Measurements from ENCODE around the gene MSMO1.

MSMO1 gene

DNA sequence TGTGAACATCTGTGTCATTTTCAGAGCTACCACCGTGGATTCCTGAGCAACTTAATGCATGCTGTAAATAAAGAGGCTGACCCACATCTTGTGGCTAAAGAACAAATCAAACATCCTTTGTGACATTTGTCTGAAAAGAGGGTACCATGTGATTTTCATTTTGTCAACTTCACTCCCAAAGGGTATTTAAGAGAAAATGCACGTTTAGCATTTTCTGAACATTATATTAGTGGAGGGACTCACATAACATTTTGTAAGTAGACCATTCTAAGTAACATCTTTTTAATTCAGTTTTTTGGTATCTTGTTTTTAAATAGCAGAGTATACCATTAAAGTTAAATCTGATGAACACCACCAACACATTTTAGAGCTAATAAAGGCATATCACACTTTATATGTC lies 34.3 kb downstream of the MSMO1 start:
- no peak for DNase-seq

DNA sequence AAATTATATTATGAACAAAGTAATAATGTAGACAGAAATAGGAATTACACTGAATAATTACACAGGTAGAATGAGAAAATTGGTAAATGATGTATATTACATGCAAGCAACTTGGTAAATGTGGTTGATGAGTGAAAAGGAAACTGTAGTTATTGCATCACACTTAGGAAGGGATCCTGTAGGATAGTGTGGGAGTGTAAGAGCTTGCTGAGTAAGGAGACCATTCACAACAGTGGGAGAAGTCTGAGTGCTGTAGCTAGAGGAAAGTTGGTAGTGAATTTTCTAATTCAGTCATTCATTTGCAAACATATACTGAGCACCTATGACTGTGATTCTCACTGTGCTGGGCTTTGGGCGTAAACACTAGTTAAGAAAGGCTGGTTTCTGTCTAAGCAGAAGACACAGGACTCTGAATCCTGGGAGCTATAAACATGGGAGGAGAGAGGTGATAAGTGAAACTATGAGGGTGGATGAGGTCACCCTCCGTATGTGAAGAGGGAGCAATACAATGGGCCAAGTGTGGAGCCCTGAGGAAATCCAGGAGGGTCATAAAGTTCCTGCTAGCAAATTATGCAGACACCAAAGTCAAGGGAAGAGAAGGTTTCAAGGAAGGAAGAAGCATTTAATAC lies 37.1 kb downstream of the MSMO1 start:
- DNase-seq = no peak

DNA sequence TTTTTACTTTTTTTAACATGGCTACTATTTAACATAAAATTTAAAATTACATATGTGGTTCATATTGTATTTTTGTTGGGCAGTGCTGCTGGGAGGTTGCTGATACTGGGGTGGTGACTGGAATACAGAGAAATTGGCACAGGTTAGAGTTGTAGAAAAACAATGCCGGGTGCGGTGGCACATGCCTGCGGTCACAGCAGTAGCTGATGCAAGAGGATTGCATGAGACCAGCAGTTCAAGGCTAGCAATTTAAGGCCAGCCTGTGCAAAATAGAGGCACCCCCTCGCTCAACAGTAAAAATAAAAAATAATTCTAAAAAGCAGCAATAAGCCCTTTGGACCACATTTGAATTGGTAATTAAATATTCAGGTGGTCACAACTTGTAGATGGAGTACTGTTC lies 39.6 kb downstream of the MSMO1 start:
- no peak for DNase-seq

DNA sequence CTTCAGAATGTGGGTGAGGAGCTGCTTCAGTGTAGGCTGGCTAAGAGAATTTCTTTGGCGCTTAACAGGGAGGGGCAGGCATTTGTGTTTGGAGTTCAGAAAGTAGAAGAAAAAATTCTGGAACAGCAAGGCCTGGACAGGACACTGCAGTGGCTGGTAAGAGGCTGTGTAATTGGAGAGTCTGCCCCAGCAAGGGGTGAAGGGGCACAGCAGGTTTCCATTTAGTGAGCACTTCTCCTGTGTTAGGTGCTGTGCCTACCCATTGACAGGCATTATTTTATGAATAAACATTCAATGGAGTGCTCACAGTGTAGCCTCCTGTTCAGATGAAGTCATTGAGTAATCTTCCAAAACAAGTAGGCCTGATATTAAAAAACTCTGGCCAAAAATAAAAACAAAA lies 40.6 kb downstream of the MSMO1 start:
- DNase-seq = no peak

DNA sequence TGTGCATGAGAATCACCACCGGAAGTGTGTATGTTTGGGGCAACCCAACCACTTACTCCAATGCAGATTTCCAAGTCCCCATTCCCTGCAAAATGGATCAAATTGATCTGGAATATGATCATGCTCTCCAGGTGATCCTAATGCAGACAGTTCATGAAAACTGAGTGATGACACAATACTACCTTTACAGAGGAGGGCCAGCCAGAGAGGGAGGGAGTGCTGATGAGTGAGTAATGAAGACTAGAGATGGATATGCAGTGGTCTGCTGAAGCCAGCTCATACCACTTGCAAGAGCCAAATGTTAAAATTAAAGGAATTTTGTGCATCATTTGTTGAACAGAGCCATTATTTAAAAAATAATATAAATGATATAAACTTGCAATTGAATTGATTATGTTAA lies 41.1 kb downstream of the MSMO1 start:
- no peak for DNase-seq

DNA sequence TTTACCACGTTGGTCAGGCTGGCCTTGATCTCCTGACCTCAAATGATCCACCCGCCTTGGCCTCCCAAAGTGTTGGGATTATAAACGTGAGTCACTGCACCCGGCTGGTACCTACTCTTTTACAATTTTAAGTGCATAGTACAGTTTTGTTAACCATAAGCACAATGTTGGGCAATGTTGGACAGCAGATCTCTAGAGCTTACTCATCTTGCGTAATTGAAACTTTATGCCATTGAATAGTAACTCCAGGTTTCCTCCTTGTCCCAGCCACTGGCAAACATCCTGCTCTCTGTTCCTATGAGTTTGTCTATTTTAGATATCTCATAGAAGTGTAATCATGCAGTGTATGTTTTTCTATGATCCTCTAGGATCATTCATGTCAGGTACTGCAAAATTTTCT lies 42.1 kb downstream of the MSMO1 start:
- DNase-seq = no peak

DNA sequence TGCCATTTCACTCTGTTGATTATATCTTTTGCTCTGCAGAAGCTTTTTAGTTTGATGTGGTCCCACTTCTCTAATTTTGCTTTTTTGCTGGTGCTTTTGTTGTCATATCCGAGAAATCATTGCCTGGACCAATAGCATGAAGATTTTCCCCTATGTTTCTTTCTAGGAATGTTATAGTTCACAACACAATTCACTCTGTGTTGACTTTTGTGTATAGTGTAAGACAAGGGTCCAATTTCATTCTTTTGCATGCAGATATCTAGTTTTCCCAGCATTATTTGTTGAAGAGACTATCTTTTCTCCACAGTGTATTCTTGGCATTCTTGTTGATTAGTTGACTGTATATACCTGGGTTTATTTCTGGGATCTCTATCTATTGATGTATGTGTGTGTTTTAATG lies 43.1 kb downstream of the MSMO1 start:
- DNase-seq = no peak

DNA sequence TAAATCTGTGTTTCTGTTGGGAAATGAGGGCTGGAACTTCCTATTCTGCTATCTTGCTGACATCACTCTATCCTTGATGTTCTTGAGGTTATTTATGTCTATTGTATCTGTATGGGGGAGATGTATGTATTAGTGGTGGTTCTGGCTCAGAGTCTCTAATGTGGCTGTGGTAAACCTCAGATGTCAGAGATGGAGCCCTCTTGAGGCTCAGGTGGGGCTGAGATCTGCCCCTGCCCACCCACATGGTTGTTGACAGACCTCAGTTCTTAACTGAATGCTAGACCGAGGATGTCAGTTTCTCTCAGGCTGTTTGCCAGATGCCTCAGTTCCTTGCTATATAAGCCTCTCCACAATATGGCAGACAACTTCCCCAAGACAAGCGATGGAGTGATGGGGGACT lies 48.0 kb downstream of the MSMO1 start:
- DNase-seq = no peak

DNA sequence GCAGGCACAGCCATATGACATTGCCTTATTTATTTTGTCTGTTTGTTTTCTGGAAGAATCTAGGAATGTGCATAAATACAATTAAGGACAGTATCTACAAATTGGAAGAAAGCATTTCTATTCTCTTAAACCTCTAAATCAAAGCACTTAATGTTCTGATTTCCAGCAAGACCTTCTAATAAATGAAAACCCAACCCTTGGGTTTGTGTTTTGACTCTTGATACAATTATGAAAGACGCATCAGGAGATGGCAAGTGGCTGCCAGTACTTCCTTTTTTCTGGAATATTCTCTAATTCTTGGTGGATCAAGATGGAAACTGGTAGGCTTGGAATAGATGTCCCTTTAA lies 50.9 kb downstream of the MSMO1 start:
- DNase-seq = no peak

DNA sequence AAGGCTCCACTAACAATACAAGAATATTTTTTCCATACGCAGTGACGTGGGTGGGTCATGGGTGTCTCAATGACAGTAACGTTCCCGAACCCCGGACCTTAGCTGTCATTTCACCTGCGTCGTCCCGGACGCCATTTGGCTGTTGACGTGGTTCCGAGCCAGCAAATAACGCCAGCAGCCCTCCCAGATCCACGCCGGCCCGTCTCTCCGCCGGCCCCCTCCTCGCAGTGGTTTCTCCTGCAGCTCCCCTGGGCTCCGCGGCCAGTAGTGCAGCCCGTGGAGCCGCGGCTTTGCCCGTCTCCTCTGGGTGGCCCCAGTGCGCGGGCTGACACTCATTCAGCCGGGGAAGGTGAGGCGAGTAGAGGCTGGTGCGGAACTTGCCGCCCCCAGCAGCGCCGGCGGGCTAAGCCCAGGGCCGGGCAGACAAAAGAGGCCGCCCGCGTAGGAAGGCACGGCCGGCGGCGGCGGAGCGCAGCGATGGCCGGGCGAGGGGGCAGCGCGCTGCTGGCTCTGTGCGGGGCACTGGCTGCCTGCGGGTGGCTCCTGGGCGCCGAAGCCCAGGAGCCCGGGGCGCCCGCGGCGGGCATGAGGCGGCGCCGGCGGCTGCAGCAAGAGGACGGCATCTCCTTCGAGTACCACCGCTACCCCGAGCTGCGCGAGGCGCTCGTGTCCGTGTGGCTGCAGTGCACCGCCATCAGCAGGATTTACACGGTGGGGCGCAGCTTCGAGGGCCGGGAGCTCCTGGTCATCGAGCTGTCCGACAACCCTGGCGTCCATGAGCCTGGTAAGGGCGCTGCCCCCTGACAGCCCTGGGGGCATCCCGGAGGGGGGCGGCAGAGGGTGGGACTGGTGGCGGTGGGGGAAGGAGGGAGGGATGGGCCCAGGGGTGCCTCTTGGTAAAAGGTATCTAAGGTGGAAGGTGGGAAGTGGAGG lies 51.5 kb downstream of the MSMO1 start, which contains the start of gene CPE:
Gene CPE (plus strand): TSS at position 264 of the 933 bp plus-strand sequence. CDS start 214 bp downstream, at position 478.
- DNase-seq = peak; percentile 10

DNA sequence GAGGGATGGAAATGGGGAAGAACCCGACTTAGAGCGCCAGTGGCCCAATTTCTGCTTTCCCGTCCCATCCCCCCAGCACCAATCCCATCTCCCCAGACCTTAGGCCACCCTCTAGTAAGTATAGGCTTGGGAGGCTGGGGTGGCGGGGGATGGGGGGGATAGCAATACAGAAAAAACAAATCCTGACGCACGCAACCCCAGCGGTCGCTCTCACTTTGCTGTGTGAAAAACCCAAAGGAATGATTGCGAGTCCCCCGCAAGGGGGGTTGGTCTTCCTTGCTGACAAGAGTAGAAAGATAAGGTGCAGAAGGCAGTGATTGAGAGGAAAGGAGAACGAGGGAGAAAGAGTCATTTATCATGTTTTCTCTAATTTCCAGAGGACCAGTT lies 52.2 kb downstream of the MSMO1 start:
- DNase-seq = no peak

DNA sequence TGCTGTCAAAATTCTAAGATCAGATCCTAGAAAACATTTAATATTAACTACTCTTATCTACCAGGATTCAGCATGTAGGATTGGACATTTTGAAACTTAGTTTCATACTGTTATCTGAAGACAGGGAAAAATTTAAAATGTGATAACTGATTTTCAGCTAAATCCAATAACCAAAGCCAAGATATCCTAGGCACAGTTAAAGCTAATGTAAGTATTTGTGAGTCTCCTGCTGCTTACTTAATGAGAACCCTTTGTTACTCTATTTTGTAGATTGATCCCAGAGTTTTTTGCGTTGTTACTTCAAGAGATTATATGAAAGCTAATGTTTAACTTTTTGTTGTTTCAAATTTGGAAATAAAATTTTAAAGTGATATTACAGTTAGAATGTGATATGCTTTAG lies 53.3 kb downstream of the MSMO1 start:
- no peak for DNase-seq

DNA sequence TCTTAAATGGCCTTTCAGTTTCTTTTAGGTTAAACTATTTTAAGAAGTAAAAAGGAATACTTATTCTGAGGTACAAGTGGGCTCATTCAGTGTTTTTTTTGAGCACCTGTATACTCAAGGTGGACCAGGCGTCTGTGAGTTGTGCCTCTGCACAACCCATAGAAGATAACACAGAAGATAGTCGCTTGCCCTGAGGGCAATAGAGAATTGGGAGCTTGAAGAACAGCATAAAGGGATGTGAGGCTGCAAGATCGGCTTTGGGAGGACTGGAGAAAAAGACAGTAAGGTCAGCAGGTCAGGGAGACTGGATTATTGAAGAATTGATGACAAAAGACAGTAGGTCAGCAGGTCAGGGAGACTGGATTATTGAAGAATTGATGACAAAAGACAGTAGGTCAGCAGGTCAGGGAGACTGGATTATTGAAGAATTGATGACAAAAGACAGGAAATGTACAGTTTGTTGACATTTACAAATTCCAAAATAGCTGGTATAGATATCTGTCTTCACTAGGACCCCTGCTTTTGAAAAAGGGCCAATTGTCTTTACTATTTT lies 54.4 kb downstream of the MSMO1 start:
- DNase-seq = no peak

DNA sequence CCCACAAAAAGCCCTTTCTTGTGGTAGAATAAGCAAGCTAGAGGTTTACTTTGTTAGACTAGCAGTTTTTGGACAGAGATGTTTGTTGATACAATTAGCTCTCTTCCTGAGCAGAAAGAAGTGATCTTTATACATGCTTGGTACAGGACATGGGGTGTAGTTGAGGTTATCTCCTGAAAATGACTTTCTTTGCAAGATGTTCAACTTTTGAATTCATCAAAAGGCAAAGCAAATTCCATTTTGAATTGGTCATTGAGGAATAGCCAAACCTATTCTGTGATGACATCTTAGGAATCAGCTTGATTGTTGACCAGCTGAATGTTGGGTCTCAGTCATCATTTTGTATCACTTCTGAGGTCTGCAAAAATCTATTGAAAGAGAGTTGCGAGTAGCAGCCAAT lies 55.2 kb downstream of the MSMO1 start:
- no peak for DNase-seq

DNA sequence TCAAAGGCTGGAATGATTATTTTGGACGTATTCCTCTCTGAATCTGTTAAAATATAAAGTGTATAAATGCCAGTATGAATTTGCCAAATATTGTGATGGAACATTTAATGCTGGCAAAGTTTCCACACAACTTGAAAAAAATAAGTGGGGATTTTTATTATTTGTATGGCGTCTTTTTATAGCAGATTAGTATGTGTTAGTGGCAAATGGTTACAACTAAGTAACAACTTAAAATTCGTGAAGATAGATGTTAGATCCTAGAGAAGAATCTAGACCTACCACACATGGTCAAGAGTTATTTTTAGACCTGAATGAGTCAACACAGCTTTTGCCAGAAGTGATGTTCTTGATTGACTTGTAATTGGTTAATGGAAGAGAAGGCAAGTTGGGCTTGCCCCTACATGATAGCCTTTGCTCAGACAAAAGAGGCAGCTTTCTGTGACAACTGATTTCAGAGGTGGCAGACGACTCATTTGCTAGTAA lies 56.2 kb downstream of the MSMO1 start:
- no peak for DNase-seq

DNA sequence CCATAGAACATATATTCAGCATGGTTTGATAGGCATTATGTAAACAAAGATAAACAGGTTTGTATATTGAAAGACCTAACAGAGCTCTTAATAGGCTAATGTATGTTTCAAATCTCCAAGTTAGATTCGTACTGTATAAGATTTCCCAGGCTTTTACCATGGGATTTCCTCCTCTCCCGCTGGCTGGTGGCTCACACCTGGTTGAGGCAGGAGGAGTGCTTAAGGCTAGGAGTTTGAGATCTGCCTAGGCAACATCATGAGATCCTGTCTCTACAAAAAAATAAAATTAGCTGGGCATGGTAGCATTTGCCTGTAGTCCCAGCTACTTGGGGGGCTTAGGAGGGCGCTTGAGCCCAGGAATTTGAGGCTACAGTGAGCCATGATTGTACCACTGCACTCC lies 56.7 kb downstream of the MSMO1 start:
- DNase-seq = no peak

DNA sequence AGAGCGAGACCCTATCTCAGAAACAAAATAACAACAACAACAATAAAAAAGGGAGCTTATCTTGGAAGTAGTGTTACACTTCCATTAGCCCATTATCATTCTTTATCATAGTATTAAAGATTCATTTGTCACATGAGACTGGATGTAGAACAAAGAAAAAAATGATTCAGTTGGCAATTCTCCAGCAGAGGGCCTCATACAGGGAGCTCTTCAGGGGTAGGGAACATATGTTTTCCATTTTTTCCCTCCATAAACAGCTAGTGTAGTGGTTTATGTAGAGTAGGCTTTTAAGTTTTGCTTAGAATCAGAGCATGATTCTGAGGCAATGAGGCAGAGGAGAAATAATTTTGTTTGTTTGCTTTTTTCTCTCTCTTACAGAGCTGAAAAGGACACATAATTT lies 57.1 kb downstream of the MSMO1 start:
- DNase-seq = no peak

DNA sequence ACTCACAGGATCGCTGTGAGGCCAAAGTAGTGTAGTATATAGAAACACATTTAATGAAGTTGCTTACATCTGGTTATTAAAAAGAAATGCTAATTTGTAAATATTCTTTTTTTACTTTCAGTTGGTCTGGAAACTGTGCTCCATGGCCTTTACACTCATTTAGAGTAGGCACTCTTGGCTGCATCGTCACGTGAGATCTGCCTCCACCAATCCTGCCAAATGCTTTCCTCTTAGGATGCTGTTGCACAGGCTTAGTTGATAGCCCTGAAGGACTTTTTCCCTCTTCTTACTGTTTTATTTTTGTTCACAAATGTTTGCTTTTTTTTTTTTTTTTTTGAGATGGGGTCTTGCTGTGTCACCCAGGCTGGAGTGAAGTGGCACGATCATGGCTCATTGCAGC lies 57.7 kb downstream of the MSMO1 start:
- no peak for DNase-seq

DNA sequence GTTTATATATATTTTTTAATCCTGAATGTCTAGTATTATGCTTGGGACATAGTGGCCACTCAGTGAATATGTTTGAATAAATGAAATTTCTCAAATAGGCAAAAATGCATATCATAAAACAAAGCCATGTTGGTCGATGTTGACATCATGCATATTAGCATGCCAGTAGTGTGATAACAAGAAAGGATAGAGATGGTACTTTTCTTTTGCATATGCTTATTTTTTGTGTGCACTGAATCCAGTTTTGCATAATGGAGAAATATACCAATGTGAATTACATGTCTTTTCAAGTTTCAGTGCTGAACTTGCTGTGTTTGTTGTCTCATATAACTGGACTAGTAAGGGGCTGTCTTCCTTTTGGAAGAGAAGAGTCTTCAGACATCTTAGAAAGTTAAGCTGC lies 58.9 kb downstream of the MSMO1 start:
- DNase-seq = no peak

DNA sequence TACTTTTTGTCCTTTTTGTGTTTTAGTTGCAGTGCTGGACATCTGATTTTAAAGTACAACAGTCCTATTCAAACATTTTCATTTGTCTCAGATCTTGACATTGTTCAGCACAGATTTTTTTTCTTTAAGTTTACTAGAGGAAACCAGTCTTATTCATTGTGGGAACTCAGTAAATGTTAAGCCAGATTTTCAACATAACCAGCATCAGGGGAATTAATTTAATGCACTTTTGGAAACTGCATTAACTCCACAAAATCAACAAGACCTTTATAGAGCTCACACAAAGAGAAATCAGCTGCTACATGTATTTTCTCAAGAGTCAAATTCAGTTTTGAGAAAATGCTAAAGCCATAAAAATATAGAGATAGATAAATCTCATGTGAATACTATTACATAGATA lies 61.3 kb downstream of the MSMO1 start:
- DNase-seq = no peak
